Measurements from ENCODE around the gene ZBTB1. TPM values are rescaled to one million over a fixed set of nuclear protein-coding genes. Genes with fewer than 3 reads are reported as not detected.

Gene ZBTB1
- total RNA-seq, 1 experiment from 2014 or later, result 37.8 TPM

GRCh38 chr14:64572386-64573104 is 68.0 kb downstream of the ZBTB1 start:
- no peak overlapping the region for H3K27ac ChIP-seq (ENCODE audit: insufficient read length, low read depth, low read length)
- no peaks in the 10 kb centered on the region for H3K9me3 ChIP-seq (ENCODE audit: control insufficient read depth, low read depth, low read length)
- H3K4me3 Mint-ChIP-seq, result 0 out of 5 replicates have a peak overlapping the region, but pooled peaks of 1 of the 2 experiments have one; percentile 21
- H3K23ac ChIP-seq (ENCODE audit: insufficient read length, low read depth, low read length), result no peak overlapping the region
- H2AK5ac ChIP-seq (ENCODE audit: insufficient read length, low read length), result no peak overlapping the region
- no peak overlapping the region for H2BK15ac ChIP-seq (ENCODE audit: low read depth, low read length)
- peaks cover 23 to 27% of the 10 kb centered on the region in 2 experiments for H3K4me1 Mint-ChIP-seq
- H4K20me1 ChIP-seq (ENCODE audit: control insufficient read depth, insufficient read depth, insufficient read length), result no peaks in the 10 kb centered on the region
- H3K79me2 ChIP-seq (ENCODE audit: insufficient read depth, low read length), result no peaks in the 10 kb centered on the region
- TF ChIP-seq, protein P1, sequence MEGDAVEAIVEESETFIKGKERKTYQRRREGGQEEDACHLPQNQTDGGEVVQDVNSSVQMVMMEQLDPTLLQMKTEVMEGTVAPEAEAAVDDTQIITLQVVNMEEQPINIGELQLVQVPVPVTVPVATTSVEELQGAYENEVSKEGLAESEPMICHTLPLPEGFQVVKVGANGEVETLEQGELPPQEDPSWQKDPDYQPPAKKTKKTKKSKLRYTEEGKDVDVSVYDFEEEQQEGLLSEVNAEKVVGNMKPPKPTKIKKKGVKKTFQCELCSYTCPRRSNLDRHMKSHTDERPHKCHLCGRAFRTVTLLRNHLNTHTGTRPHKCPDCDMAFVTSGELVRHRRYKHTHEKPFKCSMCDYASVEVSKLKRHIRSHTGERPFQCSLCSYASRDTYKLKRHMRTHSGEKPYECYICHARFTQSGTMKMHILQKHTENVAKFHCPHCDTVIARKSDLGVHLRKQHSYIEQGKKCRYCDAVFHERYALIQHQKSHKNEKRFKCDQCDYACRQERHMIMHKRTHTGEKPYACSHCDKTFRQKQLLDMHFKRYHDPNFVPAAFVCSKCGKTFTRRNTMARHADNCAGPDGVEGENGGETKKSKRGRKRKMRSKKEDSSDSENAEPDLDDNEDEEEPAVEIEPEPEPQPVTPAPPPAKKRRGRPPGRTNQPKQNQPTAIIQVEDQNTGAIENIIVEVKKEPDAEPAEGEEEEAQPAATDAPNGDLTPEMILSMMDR (conservative IDR thresholded peaks at IDR 0.05), result no peak
- no peaks in the 10 kb centered on the region; the same call in 1 of the 2 replicates for H3K4me1 ChIP-seq (ENCODE audit: insufficient read depth, low read length)
- H2AFZ ChIP-seq (ENCODE audit: low read length), result peak overlapping the region; percentile 42
- H3K79me1 ChIP-seq (ENCODE audit: insufficient read depth, low read depth, low read length, poor library complexity, severe bottlenecking), result no peaks in the 10 kb centered on the region
- no peaks in the 10 kb centered on the region for H3K27me3 Mint-ChIP-seq (ENCODE audit: low read depth)
- H3K4ac ChIP-seq (ENCODE audit: low read depth, low read length), result no peak overlapping the region
- H2BK20ac ChIP-seq (ENCODE audit: low read depth, low read length, poor library complexity, severe bottlenecking), result no peak overlapping the region
- no peak overlapping the region for H3T11ph ChIP-seq (ENCODE audit: low read length)
- H3K27ac Mint-ChIP-seq, result peak overlapping the region in 2 of 3 experiments; percentile 97 to 98; a peak in 4 of 7 replicates
- no peak overlapping the region for H4K8ac ChIP-seq (replicated peaks; ENCODE audit: insufficient read length, low read depth, low read length)
- no peak for DNase-seq
- H3K14ac ChIP-seq (ENCODE audit: insufficient read depth, low read length), result no peak overlapping the region
- no peaks in the 10 kb centered on the region for H3K36me3 Mint-ChIP-seq (ENCODE audit: insufficient read depth in 1 of 3, low read depth in 3 of 3)
- H3K9ac ChIP-seq (ENCODE audit: extremely low read depth, insufficient read length, low read length), result no peak overlapping the region
- H2BK12ac ChIP-seq (ENCODE audit: insufficient read length, low read depth, low read length), result no peak overlapping the region
- H2BK5ac ChIP-seq (ENCODE audit: insufficient read length, low read length), result no peak overlapping the region
- peak overlapping the region; percentile 53 for H3K18ac ChIP-seq (ENCODE audit: insufficient read length, low read depth, low read length)
- H3K27me3 ChIP-seq (ENCODE audit: insufficient read depth, low read length), result no peaks in the 10 kb centered on the region
- no peaks in the 10 kb centered on the region for H3K9me3 Mint-ChIP-seq
- no peak overlapping the region for H4K5ac ChIP-seq (ENCODE audit: insufficient read length, low read depth, low read length)
- no peak overlapping the region for H2BK120ac ChIP-seq (ENCODE audit: low read depth, low read length, poor library complexity, severe bottlenecking)
- no peak overlapping the region for H3K56ac ChIP-seq (ENCODE audit: insufficient read length, low read depth, low read length)
- peak overlapping the region; percentile 11 for H3K4me2 ChIP-seq (ENCODE audit: insufficient read depth, insufficient read length, low read length)
- H4K91ac ChIP-seq (ENCODE audit: insufficient read length, low read depth, low read length), result no peak overlapping the region
- H3K23me2 ChIP-seq (ENCODE audit: insufficient read length, low read depth, low read length, poor library complexity, severe bottlenecking), result no peaks in the 10 kb centered on the region
